LNCaP clone FGC (cell line): ENCODE measurements around the gene SOWAHA.
A peak's percentile ranks its signal among the peaks of the same experiment; 100 is the strongest.

ENCODE experiments used
- DNase-seq: peaks from one replicate; pipeline ENCODE4 v3.0.0-alpha.2; 2011; ENCODE audit warnings: low read depth
- H3K4me3 ChIP-seq: 2 replicates; pipeline ENCODE4 v1.5.1; 2011; ENCODE audit warnings: mild to moderate bottlenecking, low read depth, low read length, control low read depth
- CTCF ChIP-seq: IDR thresholded peaks from 2 replicates; pipeline ENCODE4 v1.5.1; 2012; ENCODE audit warnings: mild to moderate bottlenecking; ENCODE audit not compliant: control insufficient read depth, insufficient read depth; ENCODE audit errors: extremely low read depth

SOWAHA gene

GRCh38 chr5:132830436-132831094 lies 17.5 kb downstream of the SOWAHA start, which contains the start of gene SHROOM1:
TSS of gene SHROOM1 (minus strand) at chr5:132830647. CDS start at chr5:132826140, 4,507 bp downstream.
- H3K4me3 ChIP-seq: peak within 1 kb of the TSS; percentile 67
- peak; percentile 44 for DNase-seq

DNA sequence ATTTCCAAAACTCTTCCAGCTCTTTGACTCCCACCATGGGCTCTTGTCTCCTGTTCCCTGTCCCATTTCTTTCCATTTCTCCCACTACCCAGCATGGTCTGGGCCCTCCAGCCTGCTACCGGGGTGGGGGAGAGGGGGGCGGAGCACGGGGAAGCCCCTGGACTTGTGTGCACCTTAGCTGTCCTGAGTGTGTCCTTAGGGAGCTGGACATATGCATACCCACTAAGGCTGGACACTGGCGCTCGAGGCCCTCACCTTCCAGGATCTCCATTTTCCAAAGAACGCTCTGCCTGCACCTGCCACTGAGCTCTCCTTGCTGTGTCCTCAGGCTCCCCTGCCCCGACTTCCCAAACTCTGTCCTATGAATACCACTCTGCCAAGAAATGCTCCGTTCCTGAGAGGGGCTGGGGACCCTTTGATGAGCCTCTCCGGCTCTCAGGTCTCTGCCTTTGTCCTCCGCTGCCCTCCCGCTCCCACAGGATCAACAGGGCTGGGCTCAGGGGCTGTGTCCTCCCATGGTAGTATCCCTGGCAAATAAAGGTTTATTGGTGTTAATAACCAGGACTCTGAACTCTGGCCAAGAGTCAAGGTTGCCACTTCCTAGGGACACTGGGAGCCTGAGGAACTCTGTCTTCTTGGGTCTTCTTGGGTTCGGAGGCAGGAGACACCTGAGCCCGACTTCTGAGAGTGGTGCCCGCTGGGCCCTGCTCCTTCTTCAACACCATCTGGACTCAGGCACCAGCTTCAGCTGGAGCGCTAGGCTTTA lies 18.2 kb downstream of the SOWAHA start:
- TF ChIP-seq CTCF: no peak
- no peak for DNase-seq
- peak overlapping the region; percentile 67 for H3K4me3 ChIP-seq

More at GRCh38 chr5:132830436-132831094, 17.5 kb downstream of the SOWAHA start, which contains the start of gene SHROOM1:
- no peak for TF ChIP-seq CTCF

GRCh38 chr5:132832612-132833011 lies 19.5 kb downstream of the SOWAHA start:
- no peak for DNase-seq
- no peak for TF ChIP-seq CTCF
- H3K4me3 ChIP-seq: no peak overlapping the region

- DNase-seq: no peak
- no peak overlapping the region for H3K4me3 ChIP-seq
- TF ChIP-seq CTCF: no peak
Observed at GRCh38 chr5:132834057-132834456, 21.0 kb downstream of the SOWAHA start.

GRCh38 chr5:132836852-132837251 lies 23.8 kb downstream of the SOWAHA start:
- DNase-seq: no peak
- TF ChIP-seq CTCF: no peak
- H3K4me3 ChIP-seq: no peak overlapping the region

GRCh38 chr5:132837868-132838267 lies 24.8 kb downstream of the SOWAHA start:
- H3K4me3 ChIP-seq: no peak overlapping the region
- no peak for TF ChIP-seq CTCF
- peak; percentile 59 for DNase-seq
